HG03575 (cell line): ENCODE measurements around the gene KCNJ6.

Experiments
- ATAC-seq: cut with Tn5 transposase; IDR thresholded peaks from one replicate; pipeline ENCODE4 v1.9.1; 2021; ENCODE audit not compliant: unreplicated experiment, insufficient number of reproducible peaks, low FRiP score; ENCODE audit errors: extremely low read depth

Gene KCNJ6

DNA sequence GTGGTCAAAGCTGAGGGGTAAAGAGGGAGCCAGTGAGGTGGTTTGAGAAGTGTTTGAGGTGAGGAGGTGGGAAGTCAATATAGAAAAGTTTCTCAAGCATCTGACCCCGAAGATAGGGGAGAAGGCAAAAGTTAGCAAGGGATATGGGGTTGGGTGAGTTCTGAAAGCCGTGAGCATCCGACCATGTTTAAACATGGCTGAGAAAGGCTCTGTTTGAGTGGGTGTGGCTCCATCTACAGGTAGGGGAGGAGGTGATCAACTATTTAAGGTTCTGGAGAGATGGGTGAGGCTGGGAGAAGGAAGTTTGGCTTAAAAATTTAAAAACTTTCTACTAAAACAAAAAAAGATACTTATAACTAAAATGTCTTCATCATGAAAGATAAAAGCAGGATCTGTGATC is 273.8 kb downstream of the KCNJ6 start:
- no peak for ATAC-seq

GRCh38 chr21:37639756-37640155 is 276.5 kb downstream of the KCNJ6 start:
- ATAC-seq = no peak

- no peak for ATAC-seq
These were observed 280.0 kb downstream of the KCNJ6 start for GRCh38 chr21:37636152-37636860.

DNA sequence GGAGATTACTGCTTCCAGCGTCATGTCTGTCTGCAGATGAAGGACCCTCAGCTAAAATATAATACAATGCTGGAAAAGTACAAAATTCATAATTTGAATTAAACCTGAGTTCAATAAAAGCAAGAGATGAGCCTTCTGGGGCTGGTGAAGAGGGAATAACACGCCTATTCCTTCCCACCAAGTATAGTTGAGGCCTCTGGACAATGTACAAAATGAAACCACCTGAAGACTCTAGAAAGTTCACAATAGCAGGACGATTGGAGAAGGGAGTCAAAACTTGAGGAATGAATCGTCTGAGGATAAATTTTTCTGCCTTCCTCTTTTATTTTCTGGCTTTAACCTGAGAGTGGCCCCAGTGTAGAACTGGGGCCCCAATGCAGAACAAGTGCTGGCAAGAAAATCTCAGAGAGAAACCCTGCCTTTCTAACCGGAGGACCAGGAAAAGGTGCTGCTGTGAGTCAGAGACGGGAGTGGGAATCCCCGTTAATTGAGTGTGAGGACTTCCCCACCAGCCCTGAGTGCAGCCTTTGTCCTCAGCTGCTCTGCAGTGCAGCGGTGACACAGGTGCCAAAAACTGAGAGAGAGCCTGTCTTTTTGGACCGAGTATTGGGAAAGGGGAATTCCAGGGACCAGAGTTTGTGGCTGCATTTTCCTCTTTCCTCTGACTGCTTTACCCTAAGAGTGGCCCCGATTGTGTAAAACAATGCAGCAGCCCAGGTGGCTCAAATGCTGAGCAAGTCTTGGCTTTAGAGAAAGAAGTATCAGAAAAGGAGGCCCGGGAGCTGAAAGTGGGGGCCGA is 284.7 kb downstream of the KCNJ6 start:
- ATAC-seq = no peak

DNA sequence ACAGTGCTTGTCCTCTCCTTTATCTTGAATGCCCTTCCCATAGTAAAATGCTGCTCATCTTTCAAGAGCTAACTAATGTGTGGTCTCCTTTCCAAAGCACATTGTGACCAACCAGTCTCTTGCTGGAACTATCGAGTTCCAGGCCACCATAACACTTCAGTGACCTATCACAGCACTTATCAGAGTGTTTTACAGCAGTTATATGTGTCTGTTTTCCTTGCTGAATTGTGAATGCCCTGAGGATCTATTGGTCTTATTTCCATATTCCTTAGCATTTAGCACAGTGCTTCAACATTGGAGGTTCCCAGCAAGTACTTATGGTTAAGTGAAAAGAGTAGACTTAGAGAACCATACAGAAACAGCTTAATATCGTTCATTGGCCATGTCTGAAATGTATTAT is 285.4 kb downstream of the KCNJ6 start:
- no peak for ATAC-seq

GRCh38 chr21:37628362-37628761 is 287.9 kb downstream of the KCNJ6 start:
- ATAC-seq = no peak

- no peak for ATAC-seq
These were observed 288.7 kb downstream of the KCNJ6 start for GRCh38 chr21:37627561-37627960.

- ATAC-seq = no peak
These were observed 289.2 kb downstream of the KCNJ6 start for GRCh38 chr21:37627074-37627473.

DNA sequence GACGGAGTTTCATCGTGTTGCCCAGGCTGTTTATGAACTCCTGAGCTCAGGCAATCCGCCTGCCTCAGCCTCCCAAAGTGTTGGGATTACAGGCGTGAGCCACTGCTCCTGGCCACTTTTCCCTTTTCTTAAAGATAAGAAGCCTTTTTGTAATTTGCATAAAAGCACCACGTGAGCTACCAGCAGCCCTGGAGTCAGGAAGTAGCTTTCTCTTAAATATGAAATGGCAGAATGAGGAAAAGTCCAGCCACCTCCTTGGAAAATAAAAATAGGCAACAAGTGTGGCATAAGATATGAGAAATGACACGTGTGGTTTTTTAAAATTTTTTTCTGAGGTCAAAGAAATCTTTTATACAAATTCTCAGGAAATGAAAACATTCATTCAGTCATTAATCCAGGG is 289.9 kb downstream of the KCNJ6 start:
- no peak for ATAC-seq

GRCh38 chr21:37623689-37624088 is 292.6 kb downstream of the KCNJ6 start:
- ATAC-seq = no peak

- ATAC-seq = no peak
These were observed 293.1 kb downstream of the KCNJ6 start for GRCh38 chr21:37623183-37623582.

GRCh38 chr21:37622755-37623154 is 293.5 kb downstream of the KCNJ6 start:
- ATAC-seq = no peak

DNA sequence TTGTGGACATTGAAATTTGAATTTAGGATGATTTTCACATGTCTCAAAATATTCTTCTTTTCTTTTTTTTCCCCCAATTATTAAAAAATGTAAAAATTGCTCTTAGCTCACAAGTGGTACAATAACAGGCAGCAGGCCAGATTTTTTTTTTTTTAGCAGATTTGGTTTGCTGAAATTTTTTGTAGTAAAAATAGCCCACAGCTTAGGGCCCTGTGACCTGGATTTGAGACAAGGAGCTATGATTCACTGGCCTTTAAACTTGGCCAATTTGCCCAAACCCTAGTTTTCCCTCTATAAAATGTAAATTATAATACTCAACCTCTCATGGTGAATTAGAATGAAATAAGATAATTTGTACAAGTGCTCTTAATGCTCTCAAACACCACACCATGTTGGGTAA is 295.9 kb downstream of the KCNJ6 start:
- ATAC-seq = no peak

DNA sequence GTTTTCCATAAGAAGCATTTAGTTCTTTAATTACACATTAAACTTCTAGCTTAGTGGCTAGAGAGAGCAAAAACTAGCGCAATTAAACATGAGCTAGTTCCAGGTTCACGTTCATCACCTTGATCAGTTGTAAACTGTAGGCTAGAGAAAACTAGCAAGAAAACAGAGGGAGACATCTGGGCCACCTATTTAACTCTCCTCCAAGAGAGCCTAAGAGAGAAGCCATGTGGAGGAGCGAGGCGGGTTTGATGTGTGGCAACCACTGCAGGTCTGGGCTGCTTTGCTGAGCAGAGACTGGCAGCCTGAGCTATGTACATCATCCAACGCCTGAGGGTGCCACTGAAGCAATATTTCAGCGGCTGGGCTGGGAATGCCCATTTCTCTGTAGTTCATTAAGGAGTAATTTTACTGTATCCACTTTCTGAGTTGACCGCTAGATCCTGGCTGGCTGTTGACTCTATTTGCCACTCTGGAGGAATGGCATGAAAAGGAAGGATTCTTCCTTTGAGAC is 296.7 kb downstream of the KCNJ6 start:
- ATAC-seq = no peak

DNA sequence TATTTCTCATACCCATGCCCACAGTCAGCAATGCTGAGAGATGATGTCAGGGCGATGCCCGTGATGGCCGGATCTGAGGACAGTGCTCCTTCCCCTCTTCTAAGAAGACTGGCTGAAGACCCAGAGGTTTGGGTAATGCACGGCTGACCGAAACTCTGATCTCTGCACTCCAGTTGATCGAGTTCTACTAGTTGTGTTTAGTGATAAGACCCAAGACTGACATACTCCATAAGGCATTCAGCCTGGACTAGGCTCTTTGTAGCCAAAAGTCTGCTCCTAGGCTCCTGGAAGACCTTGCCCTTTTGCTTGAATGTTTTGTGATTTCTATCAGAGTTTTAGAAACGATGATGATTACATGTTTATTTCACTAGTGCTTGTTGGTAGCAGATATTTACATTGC is 298.2 kb downstream of the KCNJ6 start:
- no peak for ATAC-seq

DNA sequence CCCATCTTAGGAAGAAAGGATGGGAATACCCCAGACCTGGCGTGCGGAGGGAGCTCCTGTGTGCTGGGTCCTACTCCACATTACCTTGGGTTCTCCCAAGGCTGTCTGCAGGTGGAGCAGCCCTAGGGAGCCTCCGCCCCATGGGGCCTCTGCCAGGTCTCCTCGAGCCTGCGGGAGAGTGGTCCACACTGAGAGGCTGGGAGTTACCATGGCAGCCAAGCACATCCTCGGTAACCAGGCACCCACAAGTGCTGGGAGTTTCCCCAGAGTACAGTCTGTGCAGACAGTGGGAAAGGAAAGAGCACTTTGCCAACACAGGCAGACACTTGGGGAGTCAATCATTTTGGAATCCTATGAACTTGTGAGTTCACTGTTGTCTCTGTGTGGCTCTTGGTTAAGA is 300.3 kb downstream of the KCNJ6 start:
- ATAC-seq = no peak

DNA sequence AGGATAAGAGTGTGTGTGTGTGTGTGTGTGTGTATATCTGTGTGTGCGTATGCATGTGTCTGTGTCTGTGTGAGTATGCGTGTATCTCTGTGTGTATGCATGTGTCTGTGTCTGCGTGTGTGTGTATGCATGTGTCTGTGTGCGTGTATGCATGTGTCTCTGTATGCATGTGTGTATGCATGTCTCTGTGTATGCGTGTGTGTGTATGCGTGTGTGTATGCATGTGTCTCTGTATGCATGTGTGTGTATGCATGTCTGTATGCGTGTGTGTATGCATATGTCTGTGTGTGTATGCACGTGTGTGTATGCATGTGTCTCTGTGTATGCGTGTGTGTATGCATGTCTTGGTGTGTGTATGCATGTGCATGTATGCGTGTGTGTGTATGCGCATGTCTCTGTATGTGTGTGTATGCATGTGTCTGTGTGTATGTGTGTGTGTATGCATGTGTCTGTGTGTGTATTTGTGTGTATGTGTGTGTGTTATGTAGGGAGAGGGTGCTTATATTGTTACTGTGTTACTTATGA is 301.8 kb downstream of the KCNJ6 start:
- ATAC-seq = no peak

- no peak for ATAC-seq
These were observed 309.2 kb downstream of the KCNJ6 start for GRCh38 chr21:37607081-37607480.

DNA sequence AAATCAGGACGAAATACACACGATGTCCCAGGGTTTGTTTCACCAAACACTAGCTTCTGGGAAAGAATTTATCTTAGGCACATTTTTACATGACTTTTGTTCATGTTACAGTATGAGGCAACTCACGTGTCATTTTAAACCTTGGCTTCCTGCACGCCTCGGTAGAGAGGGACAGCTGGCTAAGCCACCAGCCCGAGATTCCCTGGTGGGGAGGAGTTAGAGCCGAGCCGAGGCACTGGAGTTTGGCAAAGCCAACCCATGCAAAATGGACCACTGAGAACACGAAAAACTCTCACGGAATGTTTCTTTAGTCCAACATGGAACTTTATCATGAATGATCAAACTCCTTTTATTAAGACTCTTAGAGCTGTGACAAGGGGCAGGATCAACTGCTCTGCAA is 309.7 kb downstream of the KCNJ6 start:
- no peak for ATAC-seq

- ATAC-seq = no peak
These were observed 311.3 kb downstream of the KCNJ6 start for GRCh38 chr21:37605006-37605405.
